Neutrophil (primary cell): ENCODE data around the gene RASD2.

Experiments used
- H3K27ac ChIP-seq: fragments of 200-600 bp; sonication (generic); 2 replicates; pipeline ENCODE4 v1.5.1; 2016; ENCODE audit warnings: mild to moderate bottlenecking, moderate library complexity
- H3K27me3 ChIP-seq: fragments of 200-600 bp; sonication (generic); 2 replicates; pipeline ENCODE4 v1.6.0; 2016; ENCODE audit warnings: mild to moderate bottlenecking
- H3K36me3 ChIP-seq: fragments of 200-600 bp; sonication (generic); 2 replicates; pipeline ENCODE4 v1.5.1; 2017
- H3K4me1 ChIP-seq, 2 experiments: fragments of 200-600 bp in 1 of 2; sonication (generic) in 1 of 2; 1 replicate in 1 of 2; 2 replicates in 1 of 2; pipeline versions ENCODE4 v1.5.1 to v1.6.1; 2013 to 2016; ENCODE audit warnings: low read depth in 1 of 2, low read length in 1 of 2, mild to moderate bottlenecking in 1 of 2, moderate library complexity in 1 of 2; ENCODE audit not compliant: control insufficient read depth in 1 of 2, insufficient read depth in 1 of 2
- H3K4me3 ChIP-seq, 2 experiments: fragments of 200-600 bp in 1 of 2; sonication (generic) in 1 of 2; 1 replicate in 1 of 2; 2 replicates in 1 of 2; pipeline ENCODE4 v1.5.1; 2013 to 2016; ENCODE audit warnings: low read depth in 1 of 2, low read length in 1 of 2, mild to moderate bottlenecking in 1 of 2, moderate library complexity in 1 of 2
- H3K9me3 ChIP-seq: fragments of 200-600 bp; sonication (generic); 2 replicates; pipeline ENCODE4 v1.5.1; 2016
- TF ChIP-seq, protein P1 (sequence below): fragments of 200-600 bp; sonication (generic); IDR thresholded peaks from 2 replicates; pipeline ENCODE4 v1.5.1; 2016; ENCODE audit warnings: antibody characterized with exemption

The RASD2 gene

GRCh38 chr22:35558719-35559118 is 18.1 kb downstream of the RASD2 start:
- H3K4me3 ChIP-seq, result no peak overlapping the region
- no peaks in the 10 kb centered on the region for H3K36me3 ChIP-seq
- peaks cover 8% of the 10 kb centered on the region for H3K27me3 ChIP-seq
- no peak overlapping the region for H3K27ac ChIP-seq
- TF ChIP-seq, protein P1, sequence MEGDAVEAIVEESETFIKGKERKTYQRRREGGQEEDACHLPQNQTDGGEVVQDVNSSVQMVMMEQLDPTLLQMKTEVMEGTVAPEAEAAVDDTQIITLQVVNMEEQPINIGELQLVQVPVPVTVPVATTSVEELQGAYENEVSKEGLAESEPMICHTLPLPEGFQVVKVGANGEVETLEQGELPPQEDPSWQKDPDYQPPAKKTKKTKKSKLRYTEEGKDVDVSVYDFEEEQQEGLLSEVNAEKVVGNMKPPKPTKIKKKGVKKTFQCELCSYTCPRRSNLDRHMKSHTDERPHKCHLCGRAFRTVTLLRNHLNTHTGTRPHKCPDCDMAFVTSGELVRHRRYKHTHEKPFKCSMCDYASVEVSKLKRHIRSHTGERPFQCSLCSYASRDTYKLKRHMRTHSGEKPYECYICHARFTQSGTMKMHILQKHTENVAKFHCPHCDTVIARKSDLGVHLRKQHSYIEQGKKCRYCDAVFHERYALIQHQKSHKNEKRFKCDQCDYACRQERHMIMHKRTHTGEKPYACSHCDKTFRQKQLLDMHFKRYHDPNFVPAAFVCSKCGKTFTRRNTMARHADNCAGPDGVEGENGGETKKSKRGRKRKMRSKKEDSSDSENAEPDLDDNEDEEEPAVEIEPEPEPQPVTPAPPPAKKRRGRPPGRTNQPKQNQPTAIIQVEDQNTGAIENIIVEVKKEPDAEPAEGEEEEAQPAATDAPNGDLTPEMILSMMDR, result no peak
- no peaks in the 10 kb centered on the region for H3K4me1 ChIP-seq
- no peaks in the 10 kb centered on the region for H3K9me3 ChIP-seq

DNA sequence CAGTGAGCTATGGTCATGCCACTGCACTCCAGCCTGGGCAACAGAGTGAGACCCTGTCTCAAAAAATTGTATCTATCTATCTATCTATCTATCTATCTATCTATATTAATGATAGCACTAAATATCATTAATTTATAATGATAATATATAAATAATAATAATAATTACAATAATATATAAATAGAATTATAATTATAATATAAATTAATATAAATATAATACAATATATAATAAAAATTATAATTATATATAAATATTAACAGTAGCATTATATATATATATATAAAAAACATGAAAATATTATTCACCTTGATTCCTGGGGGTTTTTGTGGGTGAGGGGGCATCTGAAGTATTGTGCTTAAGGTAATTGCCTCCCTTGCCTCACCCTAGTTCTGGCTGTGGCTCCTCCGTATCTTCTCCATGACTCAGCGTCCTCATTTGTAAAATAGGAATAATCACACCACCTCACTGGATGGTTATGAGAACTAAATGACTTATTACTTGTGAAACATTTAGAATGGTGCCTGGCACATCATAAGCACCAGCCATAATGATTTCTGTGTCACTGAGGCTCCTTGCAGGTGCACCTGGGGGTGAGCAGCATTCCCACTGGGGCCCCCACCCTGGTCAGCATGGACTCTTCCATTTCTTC is 18.8 kb downstream of the RASD2 start:
- Histone ChIP-seq H3K36me3 (no peaks in the 10 kb centered on the region), H3K27ac (no peak overlapping the region), H3K4me1 (no peaks in the 10 kb centered on the region), H3K9me3 (no peaks in the 10 kb centered on the region), H3K4me3 (no peak overlapping the region), H3K27me3 (peaks cover 8% of the 10 kb centered on the region)
- TF ChIP-seq, protein P1, result no peak

DNA sequence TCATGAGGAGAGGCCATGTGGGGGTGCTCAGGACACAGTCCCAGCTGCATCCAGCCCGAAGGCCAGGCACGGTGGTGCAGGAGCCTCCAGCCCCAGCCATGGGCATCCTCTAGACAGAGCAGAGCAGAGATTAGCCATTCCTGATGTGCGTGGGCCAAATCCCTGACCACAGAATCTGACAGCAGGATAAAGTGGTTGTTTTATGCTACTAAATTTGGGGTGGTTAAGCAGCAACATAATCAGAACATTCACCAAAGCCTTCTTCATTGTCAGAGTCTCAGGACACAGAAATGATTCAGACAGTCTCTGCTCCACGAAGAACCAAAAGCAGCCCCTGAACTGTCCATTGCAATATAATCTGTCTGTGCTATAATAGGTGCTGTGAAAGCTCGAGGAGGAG is 19.7 kb downstream of the RASD2 start:
- Histone ChIP-seq H3K9me3 (no peaks in the 10 kb centered on the region), H3K4me3 (no peak overlapping the region), H3K4me1 (no peaks in the 10 kb centered on the region), H3K27me3 (peaks cover 13% of the 10 kb centered on the region), H3K27ac (no peak overlapping the region), H3K36me3 (no peaks in the 10 kb centered on the region)
- TF ChIP-seq, protein P1, result no peak

- Histone ChIP-seq H3K4me1 (no peaks in the 10 kb centered on the region), H3K27me3 (peaks cover 13% of the 10 kb centered on the region), H3K9me3 (no peaks in the 10 kb centered on the region), H3K27ac (no peak overlapping the region), H3K36me3 (no peaks in the 10 kb centered on the region), H3K4me3 (no peak overlapping the region)
- TF ChIP-seq, protein P1, result no peak
These were observed 20.2 kb downstream of the RASD2 start for GRCh38 chr22:35560824-35561223.

GRCh38 chr22:35561796-35562526 is 21.3 kb downstream of the RASD2 start:
- Histone ChIP-seq H3K9me3 (no peaks in the 10 kb centered on the region), H3K27me3 (peaks cover 13% of the 10 kb centered on the region), H3K36me3 (no peaks in the 10 kb centered on the region), H3K4me1 (no peaks in the 10 kb centered on the region), H3K4me3 (no peak overlapping the region), H3K27ac (no peak overlapping the region)
- TF ChIP-seq, protein P1, result no peak
